Vagina (tissue), 2 donors: Measurements from ENCODE around the gene SYT1. TPM values are rescaled to one million over a fixed set of nuclear protein-coding genes. Genes with fewer than 3 reads are reported as not detected.

Experiments
- DNase-seq, 2 donors: peaks; one replicate each; pipeline ENCODE4 v3.0.0-alpha.2; 2017; ENCODE audit errors: extremely low spot score in 2 of 2
- H3K27ac ChIP-seq: fragments of 200-600 bp; sonication (generic); one replicate; pipeline ENCODE4 v1.5.1; 2019
- H3K27me3 ChIP-seq: fragments of 200-600 bp; sonication (generic); one replicate; pipeline ENCODE4 v1.5.1; 2019
- H3K36me3 ChIP-seq, 2 donors: fragments of 200-600 bp; sonication (generic); one replicate each; pipeline ENCODE4 v1.5.1; 2017 to 2019
- H3K4me1 ChIP-seq: fragments of 200-600 bp; sonication (generic); one replicate; pipeline ENCODE4 v1.5.1; 2019
- H3K4me3 ChIP-seq, 2 donors: fragments of 200-600 bp; sonication (generic); 1 replicate in 1 of 2; 2 replicates in 1 of 2; pipeline ENCODE4 v1.5.1; 2016 to 2019
- H3K9me3 ChIP-seq: fragments of 200-600 bp; sonication (generic); one replicate; pipeline ENCODE4 v1.5.1; 2019
- CTCF ChIP-seq, 3 experiments: fragments of 450-650 bp in 2 of 3; fragments of 200-600 bp in 1 of 3; sonication (generic) in 1 of 3; IDR thresholded peaks; one replicate each; pipeline ENCODE4 v1.5.1; 2017 to 2019; ENCODE audit warnings: antibody characterized with exemption in 3 of 3, mild to moderate bottlenecking in 2 of 3, moderate library complexity in 2 of 3
- POLR2A ChIP-seq, 2 donors: fragments of 450-650 bp; IDR thresholded peaks; one replicate each; pipeline ENCODE4 v1.6.1; 2017; ENCODE audit warnings: antibody characterized with exemption in 2 of 2, mild to moderate bottlenecking in 2 of 2, moderate library complexity in 2 of 2
- POLR2AphosphoS5 ChIP-seq, 2 donors: sonication (generic); formaldehyde crosslinking; IDR thresholded peaks; one replicate each; pipeline ENCODE4 v1.9.0; 2017; ENCODE audit warnings: antibody characterized with exemption in 2 of 2, mild to moderate bottlenecking in 2 of 2, low read depth in 1 of 2; ENCODE audit not compliant: insufficient read depth in 1 of 2
- intact Hi-C: fragments of 100-400 bp; cut with DNase I; formaldehyde crosslinking; loops from one replicate; pipeline ENCODE4 v1.15.1; 2023
- total RNA-seq: library from RNA; depleted of rRNA; stranded (reverse); fragments of >200 nt; gene quantifications from one replicate; pipeline ENCODE4 v1.2.3, GENCODE V29; 2016

SYT1 gene
- total RNA-seq, 1 donor from 2014 or later, result 13.3 TPM

DNA sequence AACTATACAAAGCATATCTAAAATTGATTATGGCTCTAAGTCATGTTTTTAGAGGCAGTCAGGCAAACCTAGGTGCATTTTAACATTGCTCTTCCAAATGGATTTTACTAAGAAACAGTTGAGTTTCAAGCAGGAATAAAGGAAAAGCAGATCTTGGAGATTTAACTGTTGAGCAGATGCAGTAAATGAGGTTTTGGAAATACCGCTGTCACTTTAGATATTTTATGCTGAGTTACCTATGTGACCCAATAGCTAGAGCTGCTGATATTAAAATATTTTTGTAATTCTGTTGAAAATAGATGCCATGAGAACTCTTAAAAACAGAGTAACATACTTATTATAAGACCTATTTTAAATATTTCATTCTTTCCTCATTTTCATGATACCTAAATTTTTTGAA, 181.4 kb downstream of the SYT1 start:
- TF ChIP-seq POLR2A (IDR thresholded peaks at IDR 0.05) (no peak), CTCF (IDR thresholded peaks at IDR 0.05) (no peak), POLR2AphosphoS5 (IDR thresholded peaks at IDR 0.05; ENCODE audit: insufficient read depth in 1 of 2, low read depth in 1 of 2) (no peak)
- Histone ChIP-seq H3K4me3 (no peak overlapping the region), H3K27me3 (no peaks in the 10 kb centered on the region), H3K27ac (no peak overlapping the region), H3K36me3 (no peaks in the 10 kb centered on the region), H3K4me1 (no peaks in the 10 kb centered on the region), H3K9me3 (no peaks in the 10 kb centered on the region)
- intact Hi-C loops, result no loop called here
- no peak for DNase-seq

GRCh38 chr12:79048962-79049361, 184.4 kb downstream of the SYT1 start:
- intact Hi-C loops, result no loop called here
- Histone ChIP-seq H3K36me3 (no peaks in the 10 kb centered on the region), H3K4me1 (no peaks in the 10 kb centered on the region), H3K4me3 (no peak overlapping the region), H3K27me3 (no peaks in the 10 kb centered on the region), H3K9me3 (no peaks in the 10 kb centered on the region), H3K27ac (no peak overlapping the region)
- TF ChIP-seq POLR2AphosphoS5 (IDR thresholded peaks at IDR 0.05; ENCODE audit: insufficient read depth in 1 of 2, low read depth in 1 of 2), result no peak
- no peak for TF ChIP-seq POLR2A (IDR thresholded peaks at IDR 0.05)
- TF ChIP-seq CTCF (IDR thresholded peaks at IDR 0.05), result no peak
- DNase-seq, result no peak

- DNase-seq, result no peak
- no peak overlapping the region for H3K4me3 ChIP-seq
- intact Hi-C loops, result no loop called here
- no peaks in the 10 kb centered on the region for H3K9me3 ChIP-seq
- H3K27ac ChIP-seq, result no peak overlapping the region
- H3K27me3 ChIP-seq, result no peaks in the 10 kb centered on the region
- no peak for TF ChIP-seq POLR2A (IDR thresholded peaks at IDR 0.05)
- no peak for TF ChIP-seq CTCF (IDR thresholded peaks at IDR 0.05)
- TF ChIP-seq POLR2AphosphoS5 (IDR thresholded peaks at IDR 0.05; ENCODE audit: insufficient read depth in 1 of 2, low read depth in 1 of 2), result no peak
- H3K36me3 ChIP-seq, result no peaks in the 10 kb centered on the region
- H3K4me1 ChIP-seq, result no peaks in the 10 kb centered on the region
Observed at GRCh38 chr12:79053394-79053793, 188.8 kb downstream of the SYT1 start.

DNA sequence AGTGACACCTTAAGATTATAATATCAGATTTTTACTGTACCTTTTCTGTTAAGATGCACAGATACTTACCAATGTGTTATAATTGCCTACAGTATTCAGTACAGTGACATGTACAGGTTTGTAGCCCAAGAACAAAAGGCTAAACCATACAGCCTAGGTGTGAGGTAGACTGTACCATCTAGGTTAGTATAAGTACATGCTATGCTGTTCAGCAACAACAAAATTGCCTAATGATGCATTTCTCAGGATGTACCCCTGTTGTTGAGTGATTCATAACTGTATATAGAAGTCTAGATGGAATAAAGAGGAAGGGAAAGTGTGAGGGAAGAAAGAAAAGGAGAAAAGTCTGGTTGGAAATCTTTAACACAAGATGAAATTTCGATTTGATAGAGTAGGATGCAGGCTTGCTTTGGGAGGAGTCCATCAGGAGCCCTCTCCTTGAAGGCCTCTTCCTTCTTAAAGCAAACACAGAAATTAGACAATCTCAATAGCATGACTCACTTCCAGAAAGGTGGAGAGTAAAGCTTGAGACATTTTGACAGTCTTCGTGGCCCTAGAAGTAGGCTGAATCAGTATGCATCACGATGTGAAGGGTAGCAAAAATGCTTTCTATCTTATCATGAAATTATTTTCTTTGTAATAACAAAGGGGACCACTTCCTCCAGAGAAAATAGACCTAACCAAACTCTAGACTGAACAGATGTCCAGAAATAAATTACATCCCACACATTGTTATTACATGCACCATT, 191.5 kb downstream of the SYT1 start:
- H3K36me3 ChIP-seq, result no peaks in the 10 kb centered on the region
- no peaks in the 10 kb centered on the region for H3K9me3 ChIP-seq
- no peaks in the 10 kb centered on the region for H3K4me1 ChIP-seq
- H3K27me3 ChIP-seq, result no peaks in the 10 kb centered on the region
- intact Hi-C loops, result no loop called here
- no peak for DNase-seq
- no peak overlapping the region for H3K4me3 ChIP-seq
- H3K27ac ChIP-seq, result no peak overlapping the region
- TF ChIP-seq POLR2A (IDR thresholded peaks at IDR 0.05), result no peak

GRCh38 chr12:79056775-79057174, 192.2 kb downstream of the SYT1 start:
- no peaks in the 10 kb centered on the region for H3K9me3 ChIP-seq
- intact Hi-C loops, result no loop called here
- no peaks in the 10 kb centered on the region for H3K27me3 ChIP-seq
- TF ChIP-seq CTCF (IDR thresholded peaks at IDR 0.05), result no peak
- TF ChIP-seq POLR2AphosphoS5 (IDR thresholded peaks at IDR 0.05; ENCODE audit: insufficient read depth in 1 of 2, low read depth in 1 of 2), result no peak
- TF ChIP-seq POLR2A (IDR thresholded peaks at IDR 0.05), result no peak
- H3K4me3 ChIP-seq, result no peak overlapping the region
- no peak for DNase-seq
- H3K36me3 ChIP-seq, result no peaks in the 10 kb centered on the region
- H3K4me1 ChIP-seq, result no peaks in the 10 kb centered on the region
- H3K27ac ChIP-seq, result no peak overlapping the region
